GM13977 (cell line): ENCODE results near the gene KCTD4.
A peak's percentile ranks its signal among the peaks of the same experiment; 100 is the strongest.

Experiments used
- DNase-seq: peaks from one replicate; pipeline ENCODE4 v3.0.0; 2012; ENCODE audit warnings: low spot score
- in situ Hi-C: fragments of 300-500 bp; cut with MboI; formaldehyde crosslinking; loops from one replicate; pipeline ENCODE4 v1.12.0; 2022; ENCODE audit warnings: low sequenced_read_pairs, low pct_unique_long_range_greater_than_20kb, mixed read lengths, inconsistent platforms; ENCODE audit not compliant: unreplicated experiment
- TF ChIP-seq, protein P1 (sequence below): IDR thresholded peaks from 2 replicates; pipeline ENCODE4 v1.5.1; 2012; ENCODE audit warnings: mild to moderate bottlenecking, control low read depth; ENCODE audit not compliant: insufficient read depth; ENCODE audit errors: extremely low read depth, missing control alignments

Gene KCTD4

GRCh38 chr13:45207319-45207718 lies 6.5 kb upstream of the KCTD4 start:
- in situ Hi-C loops, result no loop called here
- TF ChIP-seq, protein P1, sequence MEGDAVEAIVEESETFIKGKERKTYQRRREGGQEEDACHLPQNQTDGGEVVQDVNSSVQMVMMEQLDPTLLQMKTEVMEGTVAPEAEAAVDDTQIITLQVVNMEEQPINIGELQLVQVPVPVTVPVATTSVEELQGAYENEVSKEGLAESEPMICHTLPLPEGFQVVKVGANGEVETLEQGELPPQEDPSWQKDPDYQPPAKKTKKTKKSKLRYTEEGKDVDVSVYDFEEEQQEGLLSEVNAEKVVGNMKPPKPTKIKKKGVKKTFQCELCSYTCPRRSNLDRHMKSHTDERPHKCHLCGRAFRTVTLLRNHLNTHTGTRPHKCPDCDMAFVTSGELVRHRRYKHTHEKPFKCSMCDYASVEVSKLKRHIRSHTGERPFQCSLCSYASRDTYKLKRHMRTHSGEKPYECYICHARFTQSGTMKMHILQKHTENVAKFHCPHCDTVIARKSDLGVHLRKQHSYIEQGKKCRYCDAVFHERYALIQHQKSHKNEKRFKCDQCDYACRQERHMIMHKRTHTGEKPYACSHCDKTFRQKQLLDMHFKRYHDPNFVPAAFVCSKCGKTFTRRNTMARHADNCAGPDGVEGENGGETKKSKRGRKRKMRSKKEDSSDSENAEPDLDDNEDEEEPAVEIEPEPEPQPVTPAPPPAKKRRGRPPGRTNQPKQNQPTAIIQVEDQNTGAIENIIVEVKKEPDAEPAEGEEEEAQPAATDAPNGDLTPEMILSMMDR, result no peak

DNA sequence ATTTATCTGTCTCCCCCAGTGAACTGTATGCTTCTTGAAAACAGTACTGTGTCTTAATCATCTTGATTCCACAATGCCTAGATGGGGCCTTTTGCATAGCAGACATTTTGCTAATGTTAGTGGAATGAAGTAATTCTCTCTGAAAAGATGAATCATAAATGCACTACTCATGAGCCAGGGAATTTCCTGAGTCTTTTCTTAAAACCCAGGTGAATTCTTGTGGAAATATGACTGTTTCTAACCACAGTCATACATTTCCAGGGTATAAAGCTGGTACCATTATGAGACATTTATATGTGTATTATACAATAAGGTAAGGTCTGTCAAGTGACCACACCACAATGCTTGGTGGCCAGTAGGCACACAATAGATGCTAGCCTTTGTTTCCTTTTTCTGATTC lies 5.5 kb upstream of the KCTD4 start:
- in situ Hi-C loops, result no loop called here
- TF ChIP-seq, protein P1, result no peak
- DNase-seq, result peak; percentile 14

More at GRCh38 chr13:45207319-45207718, 6.5 kb upstream of the KCTD4 start:
- DNase-seq, result no peak

DNA sequence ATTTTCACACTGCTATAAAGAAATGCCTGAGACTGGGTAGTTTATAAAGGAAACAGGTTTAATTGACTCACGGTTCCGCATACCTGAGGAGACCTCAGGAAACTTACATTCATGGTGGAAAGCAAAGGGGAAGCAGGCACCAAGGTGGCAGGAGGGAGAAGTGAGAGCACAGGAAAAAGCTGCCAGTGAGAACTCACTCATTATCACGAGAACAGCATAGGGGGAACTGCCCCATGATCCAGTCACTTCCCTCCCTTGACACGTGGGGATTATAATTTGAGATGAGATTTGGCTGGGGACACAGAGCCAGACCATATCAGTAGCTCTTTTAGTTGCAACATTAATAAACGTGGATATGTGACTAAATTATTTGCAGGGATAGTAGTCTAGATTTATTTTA lies 4.3 kb upstream of the KCTD4 start:
- TF ChIP-seq, protein P1, result no peak
- in situ Hi-C loops, result no loop called here
- DNase-seq, result no peak

DNA sequence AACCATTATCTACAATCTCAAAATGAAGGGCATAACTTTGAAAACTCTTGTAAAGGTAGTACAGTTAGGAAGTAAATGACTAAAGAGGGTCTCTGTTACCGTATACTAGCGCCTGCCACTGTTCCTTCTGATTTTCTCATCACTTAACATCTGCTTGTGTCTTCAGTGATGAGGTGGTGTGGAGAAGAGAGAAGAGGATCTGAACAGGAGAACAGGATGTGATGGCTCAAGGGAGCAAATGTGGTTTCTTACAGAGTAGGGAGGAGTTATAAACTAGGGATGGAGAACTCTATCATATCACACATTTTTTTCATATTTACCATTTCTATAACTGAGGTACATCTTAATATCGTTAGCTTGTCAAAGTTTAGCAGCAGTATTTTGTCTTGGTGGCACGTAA lies 1.1 kb downstream of the KCTD4 start:
- TF ChIP-seq, protein P1, result no peak
- DNase-seq, result no peak
- in situ Hi-C loops, result no loop called here

GRCh38 chr13:45198924-45199323 lies 1.9 kb downstream of the KCTD4 start:
- in situ Hi-C loops, result no loop called here
- DNase-seq, result no peak
- TF ChIP-seq, protein P1, result no peak

- no peak for DNase-seq
- in situ Hi-C loops, result no loop called here
- TF ChIP-seq, protein P1, result no peak
Observed at GRCh38 chr13:45198041-45198440, 2.8 kb downstream of the KCTD4 start.

DNA sequence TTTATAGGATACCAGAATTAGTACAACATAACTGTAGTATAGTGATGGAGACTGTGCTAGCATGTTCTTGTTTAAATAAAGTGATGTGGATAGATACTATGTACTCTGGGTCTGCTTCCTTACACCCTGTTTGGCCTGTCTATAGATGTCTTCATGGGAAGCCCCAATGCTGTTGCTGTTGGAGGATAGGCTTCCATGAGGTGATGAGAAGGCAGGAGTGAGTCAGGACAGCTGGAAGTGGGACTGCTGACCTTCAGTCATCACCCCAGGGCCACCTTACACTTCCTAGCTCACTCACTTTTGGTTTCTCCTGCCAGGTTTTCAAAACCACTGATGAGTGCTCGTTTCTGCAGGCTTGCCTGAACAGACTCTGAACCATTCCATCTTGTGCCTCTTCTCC lies 4.2 kb downstream of the KCTD4 start:
- TF ChIP-seq, protein P1, result no peak
- in situ Hi-C loops, result no loop called here
- DNase-seq, result no peak
